Measurements from ENCODE around the gene A2M.

Gene A2M

GRCh38 chr12:9083793-9084192, 31.9 kb downstream of the A2M start:
- no peak for TF ChIP-seq CTCF (conservative IDR thresholded peaks at IDR 0.05; ENCODE audit: low read depth)
- DNase-seq (ENCODE audit: low spot score) = no peak
- CTCF ChIA-PET = no interaction called here
- POLR2A ChIA-PET (ENCODE audit: low non-redundant PET) = no interaction called here
- no peak overlapping the region for H3K27ac ChIP-seq

GRCh38 chr12:9081667-9082427, 33.9 kb downstream of the A2M start:
- ChIA-PET CTCF (interaction anchor here (0.6 kb wide), 1 partner anchor 627 kb away, joined by 3 read pairs; no protein-coding TSS in a partner anchor), POLR2A (ENCODE audit: low non-redundant PET) (no interaction called here)
- DNase-seq (ENCODE audit: low spot score) = no peak
- no peak for TF ChIP-seq CTCF (conservative IDR thresholded peaks at IDR 0.05; ENCODE audit: low read depth)
- no peak overlapping the region for H3K27ac ChIP-seq

GRCh38 chr12:9079883-9080675, 35.6 kb downstream of the A2M start:
- no peak for TF ChIP-seq CTCF (conservative IDR thresholded peaks at IDR 0.05; ENCODE audit: low read depth)
- ChIA-PET POLR2A (ENCODE audit: low non-redundant PET) (no interaction called here), CTCF (no interaction called here)
- DNase-seq (ENCODE audit: low spot score) = no peak
- no peak overlapping the region for H3K27ac ChIP-seq

- H3K27ac ChIP-seq = no peak overlapping the region
- no peak for DNase-seq (ENCODE audit: low spot score)
- POLR2A ChIA-PET (ENCODE audit: low non-redundant PET) = no interaction called here
- TF ChIP-seq CTCF (conservative IDR thresholded peaks at IDR 0.05; ENCODE audit: low read depth) = no peak
- CTCF ChIA-PET = no interaction called here
These were observed 36.6 kb downstream of the A2M start for GRCh38 chr12:9079082-9079481.

GRCh38 chr12:9077152-9078031, 38.3 kb downstream of the A2M start:
- DNase-seq (ENCODE audit: low spot score) = no peak
- CTCF ChIA-PET = interaction anchor here (0.6 kb wide), 2 partner anchors 10 to 27 kb away, joined by 4 to 5 read pairs; no protein-coding TSS in a partner anchor
- H3K27ac ChIP-seq = no peak overlapping the region
- no peak for TF ChIP-seq CTCF (conservative IDR thresholded peaks at IDR 0.05; ENCODE audit: low read depth)
- POLR2A ChIA-PET (ENCODE audit: low non-redundant PET) = no interaction called here

GRCh38 chr12:9076733-9077132, 39.0 kb downstream of the A2M start:
- no peak for DNase-seq (ENCODE audit: low spot score)
- CTCF ChIA-PET = interaction anchor here (0.6 kb wide), 1 partner anchor 26 kb away, joined by 4 read pairs; no protein-coding TSS in a partner anchor
- no peak overlapping the region for H3K27ac ChIP-seq
- no peak for TF ChIP-seq CTCF (conservative IDR thresholded peaks at IDR 0.05; ENCODE audit: low read depth)
- POLR2A ChIA-PET (ENCODE audit: low non-redundant PET) = no interaction called here
